Caco-2 (cell line): Measurements from ENCODE around the gene PRRT1B. TPM values are rescaled to one million over a fixed set of nuclear protein-coding genes. Genes with fewer than 3 reads are reported as not detected.

ENCODE experiments used
- BruUV-seq: library from RNA; stranded (reverse); fragments of 400-500 nt; replicated peaks from 2 replicates; lab custom pipeline; 2021; lab: Mats Ljungman, UMichigan
- CTCF ChIA-PET: fragments of 300-600 bp; sonication (Branson Sonifier 250); formaldehyde crosslinking; loops from one replicate; lab custom pipeline; 2022; ENCODE audit warnings: antibody characterized with exemption; lab: Charles Lee
- POLR2A ChIA-PET: fragments of 300-600 bp; sonication (Branson Sonifier 250); formaldehyde crosslinking; loops from one replicate; lab custom pipeline; 2022; ENCODE audit warnings: antibody characterized with exemption; lab: Charles Lee
- DNase-seq, 2 experiments: peaks; one replicate each; pipeline versions ENCODE4 v3.0.0 to v3.0.0-alpha.2; 2020 to 2022
- H3K27me3 ChIP-seq: replicated peaks from 2 replicates; pipeline ENCODE4 v1.6.0; 2011; ENCODE audit warnings: low read length; ENCODE audit not compliant: control insufficient read depth, insufficient read depth
- H3K36me3 ChIP-seq: 2 replicates; pipeline ENCODE4 v1.5.1; 2011; ENCODE audit warnings: low read length; ENCODE audit not compliant: control insufficient read depth, insufficient read depth
- H3K4me1 ChIP-seq: fragments of 250-450 bp; sonication (Bioruptor Pico); 2 replicates; pipeline ENCODE4 v1.5.1; 2020; ENCODE audit warnings: mild to moderate bottlenecking
- H3K4me3 ChIP-seq: 2 replicates; pipeline ENCODE4 v1.5.1; 2011; ENCODE audit warnings: low read depth, mild to moderate bottlenecking, control low read depth, low read length
- H3K9me3 ChIP-seq: fragments of 250-450 bp; sonication (Bioruptor Pico); 2 replicates; pipeline ENCODE4 v1.5.1; 2020; ENCODE audit warnings: mild to moderate bottlenecking, moderate library complexity
- H3K27ac Mint-ChIP-seq: one replicate; pipeline ENCODE4 v1.8.0; 2022; ENCODE audit warnings: mixed read lengths; ENCODE audit not compliant: unreplicated experiment
- H3K27me3 Mint-ChIP-seq: one replicate; pipeline ENCODE4 v1.8.0; 2022; ENCODE audit warnings: mixed read lengths; ENCODE audit not compliant: insufficient read depth, unreplicated experiment
- H3K36me3 Mint-ChIP-seq: one replicate; pipeline ENCODE4 v1.8.0; 2022; ENCODE audit warnings: mild to moderate bottlenecking, mixed read lengths; ENCODE audit not compliant: insufficient read depth, unreplicated experiment
- H3K4me1 Mint-ChIP-seq: one replicate; pipeline ENCODE4 v1.8.0; 2022; ENCODE audit warnings: low read depth, mixed read lengths; ENCODE audit not compliant: unreplicated experiment
- H3K4me3 Mint-ChIP-seq: one replicate; pipeline ENCODE4 v1.8.0; 2022; ENCODE audit warnings: mild to moderate bottlenecking, moderate library complexity, mixed read lengths; ENCODE audit not compliant: unreplicated experiment
- H3K9me3 Mint-ChIP-seq: one replicate; pipeline ENCODE4 v1.8.0; 2022; ENCODE audit warnings: mixed read lengths; ENCODE audit not compliant: unreplicated experiment
- intact Hi-C: fragments of 100-400 bp; cut with micrococcal nuclease; formaldehyde crosslinking; loops from one replicate; pipeline ENCODE4 v1.10.0; 2022; ENCODE audit not compliant: unreplicated experiment
- total RNA-seq: library from RNA; stranded (reverse); gene quantifications from 2 replicates; pipeline ENCODE4 v1.2.3, GENCODE V29; 2022
- TF ChIP-seq, protein P1 (sequence below), 2 experiments: fragments of 200-600 bp in 1 of 2; IDR thresholded peaks; 1 replicate in 1 of 2; 2 replicates in 1 of 2; pipeline versions ENCODE4 v1.5.1 to v1.8.0; 2011 to 2022; ENCODE audit warnings: antibody characterized with exemption in 1 of 2, control low read depth in 1 of 2, inconsistent platforms in 1 of 2, low read depth in 1 of 2, low read length in 1 of 2, mild to moderate bottlenecking in 1 of 2, moderate library complexity in 1 of 2; ENCODE audit not compliant: insufficient read depth in 1 of 2, severe bottlenecking in 1 of 2, unreplicated experiment in 1 of 2

PRRT1B gene
- total RNA-seq, 1 experiment from 2014 or later = 6.5 TPM

GRCh38 chr9:131517761-131518190 lies 27.5 kb upstream of the PRRT1B start:
- no peak overlapping the region for H3K4me3 Mint-ChIP-seq
- ChIA-PET POLR2A (no interaction called here), CTCF (no interaction called here)
- no peak overlapping the region for H3K4me3 ChIP-seq
- no peaks in the 10 kb centered on the region for H3K4me1 Mint-ChIP-seq
- TF ChIP-seq, protein P1, sequence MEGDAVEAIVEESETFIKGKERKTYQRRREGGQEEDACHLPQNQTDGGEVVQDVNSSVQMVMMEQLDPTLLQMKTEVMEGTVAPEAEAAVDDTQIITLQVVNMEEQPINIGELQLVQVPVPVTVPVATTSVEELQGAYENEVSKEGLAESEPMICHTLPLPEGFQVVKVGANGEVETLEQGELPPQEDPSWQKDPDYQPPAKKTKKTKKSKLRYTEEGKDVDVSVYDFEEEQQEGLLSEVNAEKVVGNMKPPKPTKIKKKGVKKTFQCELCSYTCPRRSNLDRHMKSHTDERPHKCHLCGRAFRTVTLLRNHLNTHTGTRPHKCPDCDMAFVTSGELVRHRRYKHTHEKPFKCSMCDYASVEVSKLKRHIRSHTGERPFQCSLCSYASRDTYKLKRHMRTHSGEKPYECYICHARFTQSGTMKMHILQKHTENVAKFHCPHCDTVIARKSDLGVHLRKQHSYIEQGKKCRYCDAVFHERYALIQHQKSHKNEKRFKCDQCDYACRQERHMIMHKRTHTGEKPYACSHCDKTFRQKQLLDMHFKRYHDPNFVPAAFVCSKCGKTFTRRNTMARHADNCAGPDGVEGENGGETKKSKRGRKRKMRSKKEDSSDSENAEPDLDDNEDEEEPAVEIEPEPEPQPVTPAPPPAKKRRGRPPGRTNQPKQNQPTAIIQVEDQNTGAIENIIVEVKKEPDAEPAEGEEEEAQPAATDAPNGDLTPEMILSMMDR (IDR thresholded peaks at IDR 0.05; ENCODE audit: insufficient read depth in 1 of 2, low read depth in 1 of 2, low read length in 1 of 2, severe bottlenecking in 1 of 2, unreplicated experiment in 1 of 2) = no peak
- peaks cover 44% of the 10 kb centered on the region for H3K36me3 Mint-ChIP-seq
- no TSS peak for BruUV-seq
- no peaks in the 10 kb centered on the region for H3K27me3 ChIP-seq
- H3K36me3 ChIP-seq = peaks cover 4% of the 10 kb centered on the region
- intact Hi-C loops = no loop called here
- no peaks in the 10 kb centered on the region for H3K9me3 Mint-ChIP-seq
- H3K27ac Mint-ChIP-seq = no peak overlapping the region
- H3K9me3 ChIP-seq = no peaks in the 10 kb centered on the region
- H3K4me1 ChIP-seq = no peaks in the 10 kb centered on the region
- H3K27me3 Mint-ChIP-seq = no peaks in the 10 kb centered on the region
- no peak for DNase-seq

DNA sequence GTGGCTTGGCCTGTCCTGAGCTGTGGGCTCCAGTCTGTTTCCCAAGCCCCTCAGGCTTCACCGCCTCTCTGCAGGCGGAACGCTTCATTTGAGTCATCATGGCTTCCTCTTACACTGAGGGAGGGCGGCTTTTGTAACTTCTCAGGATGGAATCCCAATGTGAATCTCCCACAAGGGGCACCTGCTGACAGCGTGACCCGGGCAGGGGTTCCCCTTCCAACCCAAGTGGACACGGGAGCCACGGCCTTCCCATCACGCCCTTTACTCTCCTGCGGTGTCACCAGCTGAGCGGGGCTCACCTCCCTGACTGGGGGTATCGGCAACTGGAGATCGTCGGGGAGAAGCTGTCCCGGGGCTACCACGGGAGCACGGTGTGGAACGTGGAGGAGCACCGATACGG lies 26.8 kb upstream of the PRRT1B start:
- Histone ChIP-seq H3K4me1 (no peaks in the 10 kb centered on the region), H3K27me3 (no peaks in the 10 kb centered on the region), H3K4me3 (no peak overlapping the region), H3K9me3 (no peaks in the 10 kb centered on the region), H3K36me3 (peaks cover 4% of the 10 kb centered on the region)
- H3K4me3 Mint-ChIP-seq = no peak overlapping the region
- H3K27ac Mint-ChIP-seq = no peak overlapping the region
- BruUV-seq = no TSS peak
- DNase-seq = no peak
- no peaks in the 10 kb centered on the region for H3K27me3 Mint-ChIP-seq
- CTCF ChIA-PET = no interaction called here
- H3K4me1 Mint-ChIP-seq = no peaks in the 10 kb centered on the region
- peaks cover 43% of the 10 kb centered on the region for H3K36me3 Mint-ChIP-seq
- intact Hi-C loops = no loop called here
- H3K9me3 Mint-ChIP-seq = no peaks in the 10 kb centered on the region
- POLR2A ChIA-PET = no interaction called here
- TF ChIP-seq, protein P1 (IDR thresholded peaks at IDR 0.05; ENCODE audit: insufficient read depth in 1 of 2, low read depth in 1 of 2, low read length in 1 of 2, severe bottlenecking in 1 of 2, unreplicated experiment in 1 of 2) = no peak

GRCh38 chr9:131520503-131520902 lies 24.8 kb upstream of the PRRT1B start:
- no peak overlapping the region for H3K4me3 Mint-ChIP-seq
- peaks cover 45% of the 10 kb centered on the region for H3K36me3 Mint-ChIP-seq
- no peaks in the 10 kb centered on the region for H3K4me1 Mint-ChIP-seq
- Histone ChIP-seq H3K4me1 (no peaks in the 10 kb centered on the region), H3K36me3 (peaks cover 7% of the 10 kb centered on the region), H3K4me3 (no peak overlapping the region), H3K27me3 (no peaks in the 10 kb centered on the region), H3K9me3 (no peaks in the 10 kb centered on the region)
- H3K27me3 Mint-ChIP-seq = no peaks in the 10 kb centered on the region
- no peak overlapping the region for H3K27ac Mint-ChIP-seq
- BruUV-seq = no TSS peak
- ChIA-PET CTCF (no interaction called here), POLR2A (no interaction called here)
- intact Hi-C loops = no loop called here
- no peak for DNase-seq
- TF ChIP-seq, protein P1 (IDR thresholded peaks at IDR 0.05; ENCODE audit: insufficient read depth in 1 of 2, low read depth in 1 of 2, low read length in 1 of 2, severe bottlenecking in 1 of 2, unreplicated experiment in 1 of 2) = no peak
- H3K9me3 Mint-ChIP-seq = no peaks in the 10 kb centered on the region
